ENCODE results near the gene RNF126.

Gene RNF126

GRCh38 chr19:618247-618619 lies 44.8 kb downstream of the RNF126 start:
- Histone ChIP-seq H3K36me3 (ENCODE audit: control insufficient read depth, low read depth, low read length) (peaks cover 20% of the 10 kb centered on the region), H3K4me1 (ENCODE audit: control insufficient read depth, low read depth, low read length) (no peaks in the 10 kb centered on the region), H3K9ac (ENCODE audit: low read length) (no peak overlapping the region), H3K9me3 (ENCODE audit: control insufficient read depth, low read depth, low read length) (no peaks in the 10 kb centered on the region), H3K4me3 (ENCODE audit: low read length) (no peak overlapping the region), H3K27ac (ENCODE audit: low read length) (no peak overlapping the region), H3K27me3 (ENCODE audit: control insufficient read depth, insufficient read depth, low read length) (no peaks in the 10 kb centered on the region)

GRCh38 chr19:617551-618246 lies 45.3 kb downstream of the RNF126 start:
- H3K27ac ChIP-seq (ENCODE audit: low read length) = no peak overlapping the region
- H3K27me3 ChIP-seq (ENCODE audit: control insufficient read depth, insufficient read depth, low read length) = no peaks in the 10 kb centered on the region
- peaks cover 20% of the 10 kb centered on the region for H3K36me3 ChIP-seq (ENCODE audit: control insufficient read depth, low read depth, low read length)

GRCh38 chr19:616747-617526 lies 46.1 kb downstream of the RNF126 start:
- Histone ChIP-seq H3K4me1 (ENCODE audit: control insufficient read depth, low read depth, low read length) (no peaks in the 10 kb centered on the region), H3K27ac (ENCODE audit: low read length) (no peak overlapping the region), H3K9me3 (ENCODE audit: control insufficient read depth, low read depth, low read length) (no peaks in the 10 kb centered on the region), H3K4me3 (ENCODE audit: low read length) (no peak overlapping the region), H3K9ac (ENCODE audit: low read length) (no peak overlapping the region), H3K36me3 (ENCODE audit: control insufficient read depth, low read depth, low read length) (peaks cover 20% of the 10 kb centered on the region), H3K27me3 (ENCODE audit: control insufficient read depth, insufficient read depth, low read length) (no peaks in the 10 kb centered on the region)

More at GRCh38 chr19:617551-618246, 45.3 kb downstream of the RNF126 start:
- Histone ChIP-seq H3K9ac (ENCODE audit: low read length) (no peak overlapping the region), H3K9me3 (ENCODE audit: control insufficient read depth, low read depth, low read length) (no peaks in the 10 kb centered on the region), H3K4me3 (ENCODE audit: low read length) (no peak overlapping the region), H3K4me1 (ENCODE audit: control insufficient read depth, low read depth, low read length) (no peaks in the 10 kb centered on the region)

- H3K4me1 ChIP-seq (ENCODE audit: control insufficient read depth, low read depth, low read length) = no peaks in the 10 kb centered on the region
- no peaks in the 10 kb centered on the region for H3K27me3 ChIP-seq (ENCODE audit: control insufficient read depth, insufficient read depth, low read length)
- H3K27ac ChIP-seq (ENCODE audit: low read length) = no peak overlapping the region
- H3K9ac ChIP-seq (ENCODE audit: low read length) = no peak overlapping the region
- no peak overlapping the region for H3K4me3 ChIP-seq (ENCODE audit: low read length)
- no peaks in the 10 kb centered on the region for H3K9me3 ChIP-seq (ENCODE audit: control insufficient read depth, low read depth, low read length)
- peaks cover 20% of the 10 kb centered on the region for H3K36me3 ChIP-seq (ENCODE audit: control insufficient read depth, low read depth, low read length)
Measured at GRCh38 chr19:616062-616700, 46.8 kb downstream of the RNF126 start.

GRCh38 chr19:615619-616018 lies 47.4 kb downstream of the RNF126 start:
- Histone ChIP-seq H3K27ac (ENCODE audit: low read length) (no peak overlapping the region), H3K4me3 (ENCODE audit: low read length) (no peak overlapping the region)

GRCh38 chr19:613732-614567 lies 49.1 kb downstream of the RNF126 start:
- H3K27me3 ChIP-seq (ENCODE audit: control insufficient read depth, insufficient read depth, low read length) = no peaks in the 10 kb centered on the region
- no peaks in the 10 kb centered on the region for H3K9me3 ChIP-seq (ENCODE audit: control insufficient read depth, low read depth, low read length)
- H3K9ac ChIP-seq (ENCODE audit: low read length) = no peak overlapping the region
- H3K4me3 ChIP-seq (ENCODE audit: low read length) = no peak overlapping the region
- H3K27ac ChIP-seq (ENCODE audit: low read length) = no peak overlapping the region
- H3K4me1 ChIP-seq (ENCODE audit: control insufficient read depth, low read depth, low read length) = no peaks in the 10 kb centered on the region
- H3K36me3 ChIP-seq (ENCODE audit: control insufficient read depth, low read depth, low read length) = peaks cover 10% of the 10 kb centered on the region

More at GRCh38 chr19:615619-616018, 47.4 kb downstream of the RNF126 start:
- Histone ChIP-seq H3K4me1 (ENCODE audit: control insufficient read depth, low read depth, low read length) (no peaks in the 10 kb centered on the region), H3K27me3 (ENCODE audit: control insufficient read depth, insufficient read depth, low read length) (no peaks in the 10 kb centered on the region), H3K9me3 (ENCODE audit: control insufficient read depth, low read depth, low read length) (no peaks in the 10 kb centered on the region), H3K36me3 (ENCODE audit: control insufficient read depth, low read depth, low read length) (peaks cover 20% of the 10 kb centered on the region), H3K9ac (ENCODE audit: low read length) (no peak overlapping the region)

- H3K4me1 ChIP-seq (ENCODE audit: control insufficient read depth, low read depth, low read length) = no peaks in the 10 kb centered on the region
- H3K27ac ChIP-seq (ENCODE audit: low read length) = no peak overlapping the region
- peaks cover 6% of the 10 kb centered on the region for H3K36me3 ChIP-seq (ENCODE audit: control insufficient read depth, low read depth, low read length)
- H3K9me3 ChIP-seq (ENCODE audit: control insufficient read depth, low read depth, low read length) = no peaks in the 10 kb centered on the region
- no peak overlapping the region for H3K4me3 ChIP-seq (ENCODE audit: low read length)
- H3K27me3 ChIP-seq (ENCODE audit: control insufficient read depth, insufficient read depth, low read length) = no peaks in the 10 kb centered on the region
- no peak overlapping the region for H3K9ac ChIP-seq (ENCODE audit: low read length)
Measured at GRCh38 chr19:612941-613340, 50.1 kb downstream of the RNF126 start.

GRCh38 chr19:611481-611868 lies 51.5 kb downstream of the RNF126 start:
- Histone ChIP-seq H3K27me3 (ENCODE audit: control insufficient read depth, insufficient read depth, low read length) (no peaks in the 10 kb centered on the region), H3K4me3 (ENCODE audit: low read length) (no peak overlapping the region), H3K4me1 (ENCODE audit: control insufficient read depth, low read depth, low read length) (no peaks in the 10 kb centered on the region), H3K9ac (ENCODE audit: low read length) (no peak overlapping the region), H3K9me3 (ENCODE audit: control insufficient read depth, low read depth, low read length) (no peaks in the 10 kb centered on the region), H3K36me3 (ENCODE audit: control insufficient read depth, low read depth, low read length) (peaks cover 6% of the 10 kb centered on the region), H3K27ac (ENCODE audit: low read length) (no peak overlapping the region)

GRCh38 chr19:610801-611480 lies 52.1 kb downstream of the RNF126 start:
- H3K4me1 ChIP-seq (ENCODE audit: control insufficient read depth, low read depth, low read length) = no peaks in the 10 kb centered on the region
- H3K9me3 ChIP-seq (ENCODE audit: control insufficient read depth, low read depth, low read length) = no peaks in the 10 kb centered on the region
- no peak overlapping the region for H3K27ac ChIP-seq (ENCODE audit: low read length)
- no peak overlapping the region for H3K9ac ChIP-seq (ENCODE audit: low read length)
- H3K27me3 ChIP-seq (ENCODE audit: control insufficient read depth, insufficient read depth, low read length) = no peaks in the 10 kb centered on the region
- no peak overlapping the region for H3K4me3 ChIP-seq (ENCODE audit: low read length)
- peaks cover 6% of the 10 kb centered on the region for H3K36me3 ChIP-seq (ENCODE audit: control insufficient read depth, low read depth, low read length)

GRCh38 chr19:610071-610800 lies 52.8 kb downstream of the RNF126 start:
- Histone ChIP-seq H3K27me3 (ENCODE audit: control insufficient read depth, insufficient read depth, low read length) (no peaks in the 10 kb centered on the region), H3K9ac (ENCODE audit: low read length) (no peak overlapping the region), H3K27ac (ENCODE audit: low read length) (no peak overlapping the region), H3K36me3 (ENCODE audit: control insufficient read depth, low read depth, low read length) (peaks cover 6% of the 10 kb centered on the region), H3K9me3 (ENCODE audit: control insufficient read depth, low read depth, low read length) (no peaks in the 10 kb centered on the region), H3K4me1 (ENCODE audit: control insufficient read depth, low read depth, low read length) (no peaks in the 10 kb centered on the region), H3K4me3 (ENCODE audit: low read length) (no peak overlapping the region)
